ENCODE measurements around the gene CDC14C.

- TF ChIP-seq CTCF (IDR thresholded peaks at IDR 0.05) = no peak
- no peak for TF ChIP-seq POLR2A (IDR thresholded peaks at IDR 0.05)
- TF ChIP-seq EP300 (IDR thresholded peaks at IDR 0.05; ENCODE audit: low read depth) = no peak
- no peak for TF ChIP-seq POLR2AphosphoS5 (IDR thresholded peaks at IDR 0.05)
Measured at GRCh38 chr7:48894574-48894973, 29.8 kb upstream of the CDC14C start.
